GM20000 (cell line): ENCODE measurements around the gene AIP.

Source experiments
- DNase-seq: peaks from one replicate; pipeline ENCODE4 v3.0.0; 2012; ENCODE audit warnings: low spot score
- CTCF ChIP-seq: IDR thresholded peaks from 2 replicates; pipeline ENCODE4 v1.5.1; 2012; ENCODE audit warnings: mild to moderate bottlenecking, control low read depth; ENCODE audit errors: extremely low read depth, missing control alignments

AIP gene

GRCh38 chr11:67534070-67534679 is 51.3 kb downstream of the AIP start:
- DNase-seq: no peak
- no peak for TF ChIP-seq CTCF

- TF ChIP-seq CTCF: no peak
- no peak for DNase-seq
These were observed 52.7 kb downstream of the AIP start for GRCh38 chr11:67535561-67535960.

- no peak for TF ChIP-seq CTCF
- no peak for DNase-seq
These were observed 55.5 kb downstream of the AIP start for GRCh38 chr11:67538306-67538705.

- no peak for DNase-seq
- no peak for TF ChIP-seq CTCF
These were observed 56.1 kb downstream of the AIP start for GRCh38 chr11:67538823-67539505.

GRCh38 chr11:67539550-67539949 is 56.7 kb downstream of the AIP start:
- no peak for TF ChIP-seq CTCF
- DNase-seq: no peak
